GM19328 (cell line): ENCODE data around the gene PRTFDC1.
A peak's percentile ranks its signal among the peaks of the same experiment; 100 is the strongest.
"Not testable (repeated sequence)": the region's sequence is repeated elsewhere in the genome, so short reads cannot be mapped to it uniquely, and the experiment has no call there.

Source experiments
- ATAC-seq: cut with Tn5 transposase; IDR thresholded peaks from one replicate; pipeline ENCODE4 v1.9.1; 2021; ENCODE audit warnings: mild to moderate bottlenecking, moderate library complexity; ENCODE audit not compliant: unreplicated experiment

PRTFDC1 gene

GRCh38 chr10:24966962-24967481 is 14.6 kb upstream of the PRTFDC1 start:
- no peak for ATAC-seq

- ATAC-seq, result no peak
Measured at GRCh38 chr10:24965051-24965450, 12.6 kb upstream of the PRTFDC1 start.

- no peak for ATAC-seq
Measured at GRCh38 chr10:24963521-24964041, 11.2 kb upstream of the PRTFDC1 start.

- ATAC-seq, result no peak
Measured at GRCh38 chr10:24962995-24963394, 10.6 kb upstream of the PRTFDC1 start.

- no peak for ATAC-seq
Measured at GRCh38 chr10:24961582-24961981, 9.2 kb upstream of the PRTFDC1 start.

GRCh38 chr10:24959382-24959730 is 7.0 kb upstream of the PRTFDC1 start:
- no peak for ATAC-seq

GRCh38 chr10:24958721-24959381 is 6.4 kb upstream of the PRTFDC1 start:
- ATAC-seq, result no peak

- ATAC-seq, result no peak
Measured at GRCh38 chr10:24958091-24958720, 5.8 kb upstream of the PRTFDC1 start.

GRCh38 chr10:24957624-24958051 is 5.2 kb upstream of the PRTFDC1 start:
- ATAC-seq, result not testable (repeated sequence)

- no peak for ATAC-seq
Measured at GRCh38 chr10:24953675-24954074, 1.3 kb upstream of the PRTFDC1 start.

GRCh38 chr10:24952707-24953645 is 570 bp upstream of the PRTFDC1 start:
- ATAC-seq, result peak; percentile 51

GRCh38 chr10:24951201-24952142 is 934 bp downstream of the PRTFDC1 start:
- no peak for ATAC-seq

- no peak for ATAC-seq
Measured at GRCh38 chr10:24950439-24950838, 2.0 kb downstream of the PRTFDC1 start.

GRCh38 chr10:24949616-24950015 is 2.8 kb downstream of the PRTFDC1 start:
- no peak for ATAC-seq

- ATAC-seq, result no peak
Measured at GRCh38 chr10:24947304-24948097, 4.9 kb downstream of the PRTFDC1 start.

- no peak for ATAC-seq
Measured at GRCh38 chr10:24944512-24945255, 7.7 kb downstream of the PRTFDC1 start.

- no peak for ATAC-seq
Measured at GRCh38 chr10:24938525-24938924, 13.9 kb downstream of the PRTFDC1 start.

GRCh38 chr10:24938076-24938475 is 14.3 kb downstream of the PRTFDC1 start:
- no peak for ATAC-seq
